IMR-90 (cell line): ENCODE data around the gene RHOBTB1. TPM values are rescaled to one million over a fixed set of nuclear protein-coding genes. Genes with fewer than 3 reads are reported as not detected.
A peak's percentile ranks its signal among the peaks of the same experiment; 100 is the strongest.

Experiments
- ATAC-seq: fragments of 200-7000 bp; cut with Tn5 transposase; 2 replicates; pipeline ENCODE4 v1.9.1; 2020; ENCODE audit warnings: low read depth, mild to moderate bottlenecking, moderate library complexity
- BruUV-seq: library from RNA; stranded (reverse); fragments of 400-500 nt; replicated peaks from 2 replicates; lab custom pipeline; 2021; lab: Mats Ljungman, UMichigan
- CTCF ChIA-PET: fragments of 300-600 bp; formaldehyde crosslinking; extraction: SDS; loops from one replicate; lab custom pipeline; 2021; ENCODE audit warnings: antibody characterized with exemption; lab: Yijun Ruan, JAX
- POLR2A ChIA-PET: fragments of 300-600 bp; sonication (Branson Sonifier 250); formaldehyde crosslinking; loops from one replicate; lab custom pipeline; 2022; ENCODE audit warnings: antibody characterized with exemption; ENCODE audit not compliant: unreplicated experiment; lab: Charles Lee
- DNase-seq: peaks from one replicate; pipeline ENCODE4 v3.0.0; 2013
- H2AFZ ChIP-seq: replicated peaks from 2 replicates; pipeline ENCODE3; 2013; ENCODE audit warnings: low read length, mild to moderate bottlenecking; ENCODE audit not compliant: poor library complexity
- H2AK5ac ChIP-seq: 2 replicates; pipeline ENCODE4 v1.6.1; 2013; ENCODE audit warnings: low read depth, low read length, inconsistent platforms
- H2AK9ac ChIP-seq: replicated peaks from 2 replicates; pipeline ENCODE3; 2013; ENCODE audit warnings: mild to moderate bottlenecking, low read depth, low read length, moderate library complexity; ENCODE audit not compliant: poor library complexity
- H2BK120ac ChIP-seq: 2 replicates; pipeline ENCODE4 v1.6.1; 2013; ENCODE audit warnings: low read depth, low read length, inconsistent platforms
- H2BK15ac ChIP-seq: 3 replicates; pipeline ENCODE4 v1.6.1; 2013; ENCODE audit warnings: low read depth, low read length, inconsistent platforms
- H2BK20ac ChIP-seq: 2 replicates; pipeline ENCODE4 v1.6.1; 2013; ENCODE audit warnings: low read depth, mild to moderate bottlenecking, inconsistent platforms, low read length, moderate library complexity
- H2BK5ac ChIP-seq: 2 replicates; pipeline ENCODE4 v1.6.1; 2013; ENCODE audit warnings: mild to moderate bottlenecking, low read depth, low read length, inconsistent platforms; ENCODE audit not compliant: poor library complexity, severe bottlenecking
- H3K14ac ChIP-seq: replicated peaks from 2 replicates; pipeline ENCODE4 v1.6.1; 2013; ENCODE audit warnings: low read depth, low read length, inconsistent platforms
- H3K18ac ChIP-seq: 2 replicates; pipeline ENCODE4 v1.6.1; 2013; ENCODE audit warnings: low read depth, low read length, control low read depth
- H3K23ac ChIP-seq: 2 replicates; pipeline ENCODE4 v1.6.1; 2013; ENCODE audit warnings: low read depth, low read length, inconsistent platforms
- H3K27ac ChIP-seq: 2 replicates; pipeline ENCODE4 v1.5.1; 2013; ENCODE audit warnings: mild to moderate bottlenecking, control low read depth, low read length; ENCODE audit not compliant: insufficient read depth
- H3K27me3 ChIP-seq: 2 replicates; pipeline ENCODE4 v1.6.1; 2013; ENCODE audit warnings: low read length; ENCODE audit not compliant: control insufficient read depth, insufficient read depth
- H3K36me3 ChIP-seq: 2 replicates; pipeline ENCODE4 v1.6.1; 2013; ENCODE audit warnings: low read length, mixed read lengths; ENCODE audit not compliant: control insufficient read depth, insufficient read depth
- H3K4ac ChIP-seq: 2 replicates; pipeline ENCODE4 v1.6.1; 2013; ENCODE audit warnings: low read depth, low read length, inconsistent platforms
- H3K4me1 ChIP-seq: 2 replicates; pipeline ENCODE4 v1.6.1; 2013; ENCODE audit warnings: low read length, mixed read lengths; ENCODE audit not compliant: control insufficient read depth, insufficient read depth
- H3K4me2 ChIP-seq: 2 replicates; pipeline ENCODE4 v1.6.1; 2013; ENCODE audit warnings: low read depth, mild to moderate bottlenecking, control low read depth, low read length, moderate library complexity
- H3K4me3 ChIP-seq: 2 replicates; pipeline ENCODE4 v1.5.1; 2013; ENCODE audit warnings: low read depth, mild to moderate bottlenecking, control low read depth, low read length, moderate library complexity; ENCODE audit not compliant: insufficient read depth
- H3K56ac ChIP-seq: 2 replicates; pipeline ENCODE4 v1.6.1; 2013; ENCODE audit warnings: low read length, inconsistent platforms; ENCODE audit not compliant: insufficient read depth; ENCODE audit errors: extremely low read depth
- H3K79me1 ChIP-seq, 2 experiments: 2 replicates each; pipeline ENCODE4 v1.6.1; 2013; ENCODE audit warnings: low read length in 2 of 2, inconsistent platforms in 1 of 2, low read depth in 1 of 2
- H3K9ac ChIP-seq: 2 replicates; pipeline ENCODE4 v1.6.1; 2013; ENCODE audit warnings: low read depth, low read length, control low read depth
- H3K9me1 ChIP-seq: 2 replicates; pipeline ENCODE4 v1.6.1; 2013; ENCODE audit warnings: low read length, inconsistent platforms; ENCODE audit not compliant: insufficient read depth
- H3K9me3 ChIP-seq: 2 replicates; pipeline ENCODE4 v1.6.1; 2013; ENCODE audit warnings: low read length; ENCODE audit not compliant: control insufficient read depth, insufficient read depth
- H4K20me1 ChIP-seq: 2 replicates; pipeline ENCODE4 v1.6.1; 2013; ENCODE audit warnings: low read length, inconsistent platforms; ENCODE audit not compliant: insufficient read depth
- H4K5ac ChIP-seq: 2 replicates; pipeline ENCODE4 v1.6.1; 2013; ENCODE audit warnings: mild to moderate bottlenecking, low read depth, low read length, control low read depth
- H4K8ac ChIP-seq, 2 experiments: 2 replicates each; pipeline ENCODE4 v1.6.1; 2013; ENCODE audit warnings: low read depth in 2 of 2, low read length in 2 of 2, control low read depth in 1 of 2, inconsistent platforms in 1 of 2
- H4K91ac ChIP-seq: 2 replicates; pipeline ENCODE4 v1.6.1; 2013; ENCODE audit warnings: low read depth, low read length, inconsistent platforms; ENCODE audit not compliant: insufficient read depth
- BHLHE40 ChIP-seq: fragments of 150-350 bp; IDR thresholded peaks from 2 replicates; pipeline ENCODE4 v1.6.1; 2016; ENCODE audit warnings: mild to moderate bottlenecking, low read depth, low read length
- CEBPB ChIP-seq: IDR thresholded peaks from 2 replicates; pipeline ENCODE4 v1.6.1; 2012; ENCODE audit warnings: low read depth, low read length, improper control_type of control experiment
- CHD1 ChIP-seq: IDR thresholded peaks from 2 replicates; pipeline ENCODE4 v1.6.1; 2012; ENCODE audit warnings: low read depth, low read length, improper control_type of control experiment
- CTCF ChIP-seq: conservative IDR thresholded peaks from 2 replicates; pipeline ENCODE4 v1.5.1; 2012; ENCODE audit warnings: mild to moderate bottlenecking, low read depth, low read length, improper control_type of control experiment
- ELK1 ChIP-seq: fragments of 150-350 bp; IDR thresholded peaks from 2 replicates; pipeline ENCODE4 v1.6.1; 2016; ENCODE audit warnings: low read depth, mild to moderate bottlenecking, low read length, moderate library complexity, borderline replicate concordance
- FOS ChIP-seq: fragments of 150-350 bp; IDR thresholded peaks from 2 replicates; pipeline ENCODE4 v1.6.1; 2016; ENCODE audit warnings: low read depth, low read length
- MAZ ChIP-seq: IDR thresholded peaks from 2 replicates; pipeline ENCODE4 v1.6.1; 2012; ENCODE audit warnings: low read depth, mild to moderate bottlenecking, low read length, improper control_type of control experiment, moderate library complexity, borderline replicate concordance
- MXI1 ChIP-seq: IDR thresholded peaks from 2 replicates; pipeline ENCODE4 v1.6.1; 2012; ENCODE audit warnings: low read depth, mild to moderate bottlenecking, low read length, moderate library complexity, borderline replicate concordance
- NFE2L2 ChIP-seq: fragments of 150-350 bp; IDR thresholded peaks from 2 replicates; pipeline ENCODE4 v1.6.1; 2016; ENCODE audit warnings: low read depth, mild to moderate bottlenecking, low read length
- RAD21 ChIP-seq: IDR thresholded peaks from 2 replicates; pipeline ENCODE4 v1.6.1; 2012; ENCODE audit warnings: low read length, improper control_type of control experiment
- RCOR1 ChIP-seq: IDR thresholded peaks from 2 replicates; pipeline ENCODE4 v1.6.1; 2012; ENCODE audit warnings: mild to moderate bottlenecking, low read length, improper control_type of control experiment; ENCODE audit not compliant: insufficient replicate concordance
- SMC3 ChIP-seq: fragments of 150-350 bp; IDR thresholded peaks from 2 replicates; pipeline ENCODE4 v1.6.1; 2016; ENCODE audit warnings: low read depth, mild to moderate bottlenecking, antibody characterized with exemption, low read length, moderate library complexity
- WGBS, 2 experiments: methylation state at CpG; one replicate each; pipeline versions ENCODE4 v1.1.5 to v1.1.7; 2013; ENCODE audit warnings: missing lambda C conversion rate in 2 of 2; ENCODE audit not compliant: insufficient read length in 1 of 2; ENCODE audit errors: extremely low coverage in 2 of 2; 5-methylcytosine and 5-hydroxymethylcytosine counted together
- dilution Hi-C: fragments of 300-500 bp; cut with HindIII; formaldehyde crosslinking; loops from one replicate; pipeline ENCODE4 v1.14.3; 2018; ENCODE audit warnings: low sequenced_read_pairs; ENCODE audit not compliant: unreplicated experiment
- in situ Hi-C: fragments of 300-500 bp; cut with MboI; formaldehyde crosslinking; loops from 3 replicates; pipeline ENCODE4 v1.14.3; 2019; ENCODE audit warnings: low sequenced_read_pairs, inconsistent platforms, mixed read lengths
- intact Hi-C: fragments of 100-400 bp; cut with micrococcal nuclease; formaldehyde crosslinking; loops from 2 replicates; pipeline ENCODE4 v1.10.0; 2022
- polyA plus RNA-seq, 3 experiments: library from polyadenylated mRNA; depleted of rRNA; stranded (reverse); fragments of >200 nt; gene quantifications; 2 replicates each; pipeline ENCODE4 v1.2.3, GENCODE V29; 2012; ENCODE audit warnings: low replicate concordance in 1 of 3
- total RNA-seq: library from RNA; depleted of rRNA; stranded (reverse); fragments of >200 nt; gene quantifications from 2 replicates; pipeline ENCODE4 v1.2.3, GENCODE V29; 2012

The RHOBTB1 gene
- total and polyA plus RNA-seq, 2 of the 4 experiments (the other 2 are of a cell fraction): 8.9 to 15.2 TPM

GRCh38 chr10:60896810-60897209 lies 47.2 kb downstream of the RHOBTB1 start:
- Histone ChIP-seq H3K56ac (no peak overlapping the region), H3K9me3 (no peaks in the 10 kb centered on the region), H4K20me1 (no peaks in the 10 kb centered on the region), H2BK15ac (no peak overlapping the region), H3K79me1 (peaks cover 5 to 6% of the 10 kb centered on the region in 2 experiments; a peak in 2 of 4 replicates), H3K9me1 (peaks cover 4% of the 10 kb centered on the region; the same call in 1 of the 2 replicates), H3K27ac (no peak overlapping the region), H4K5ac (no peak overlapping the region), H4K8ac (no peak overlapping the region), H2BK20ac (no peak overlapping the region), H3K4me1 (peaks cover 3% of the 10 kb centered on the region), H3K27me3 (no peaks in the 10 kb centered on the region), H3K18ac (peak overlapping the region; percentile 41; the same call in 1 of the 2 replicates), H3K4me3 (no peak overlapping the region), H3K4ac (no peak overlapping the region), H3K23ac (no peak overlapping the region), H2AK9ac (no peak overlapping the region), H3K14ac (no peak overlapping the region), H2AK5ac (no peak overlapping the region), H4K91ac (no peak overlapping the region), H3K36me3 (peaks cover 4% of the 10 kb centered on the region), H3K9ac (no peak overlapping the region), H2BK5ac (no peak overlapping the region), H2AFZ (no peak overlapping the region), H3K4me2 (peak overlapping the region; percentile 51; the same call in 1 of the 2 replicates), H2BK120ac (no peak overlapping the region)
- BruUV-seq: no TSS peak
- ChIA-PET CTCF (interaction anchor here (1.0 kb wide), 1 partner anchor 20 kb away, joined by 3 read pairs; no protein-coding TSS in a partner anchor), POLR2A (no interaction called here)
- in situ Hi-C loops: no loop called here
- dilution Hi-C loops: no loop called here
- peak; percentile 61 for DNase-seq
- no peak for ATAC-seq
- no peak for TF ChIP-seq CHD1
- TF ChIP-seq RCOR1: no peak
- TF ChIP-seq RAD21: no peak
- no peak for TF ChIP-seq CTCF
- TF ChIP-seq BHLHE40: no peak
- TF ChIP-seq ELK1: no peak
- no peak for TF ChIP-seq CEBPB
- TF ChIP-seq SMC3: no peak
- TF ChIP-seq MAZ: no peak
- no peak for TF ChIP-seq MXI1
- no peak for TF ChIP-seq FOS
- TF ChIP-seq NFE2L2: no peak
- no CpG with 5 or more reads among the region's 2 CpGs for WGBS, 2 experiments
- intact Hi-C loops: loop anchor here (5.0 kb wide), 2 partner anchors 45 to 65 kb away; partner anchors contain the start of gene RHOBTB1
